ENCODE measurements around the gene INTU. TPM values are rescaled to one million over a fixed set of nuclear protein-coding genes. Genes with fewer than 3 reads are reported as not detected.

The INTU gene
- polyA plus RNA-seq, 1 donor from 2014 or later, result 0.11 TPM

- Mint-ChIP-seq H3K9me3 (peaks cover 0 to 1% (median 0%) of the 10 kb centered on the region in 3 donors), H3K27me3 (no peaks in the 10 kb centered on the region), H3K4me1 (no peaks in the 10 kb centered on the region), H3K4me3 (no peak overlapping the region), H3K36me3 (peaks cover 3% of the 10 kb centered on the region), H3K27ac (no peak overlapping the region)
These were observed 39.4 kb downstream of the INTU start for GRCh38 chr4:127672111-127672510.

DNA sequence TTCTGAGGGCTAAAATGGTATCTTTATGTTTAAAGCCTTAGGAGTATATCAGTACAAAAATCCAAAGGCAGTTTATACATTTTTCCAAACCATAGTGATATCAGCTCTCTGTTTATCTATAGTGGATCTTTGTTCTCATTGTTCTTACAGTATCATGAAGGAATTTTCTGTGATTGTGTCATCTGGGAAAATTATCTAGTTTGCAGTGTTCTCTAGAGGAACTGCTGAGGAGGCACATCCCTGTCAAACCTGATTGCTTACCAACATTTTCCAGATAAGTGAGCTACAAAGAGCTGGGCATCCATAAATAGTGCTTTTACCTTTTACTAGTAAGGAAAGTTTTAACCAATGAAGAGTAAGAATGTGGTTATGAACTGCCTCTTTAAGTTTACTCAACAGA lies 52.5 kb downstream of the INTU start:
- Mint-ChIP-seq H3K4me1 (no peaks in the 10 kb centered on the region), H3K4me3 (no peak overlapping the region), H3K9me3 (peaks cover 0 to 1% (median 0%) of the 10 kb centered on the region in 3 donors), H3K27me3 (no peaks in the 10 kb centered on the region), H3K36me3 (peaks cover 1% of the 10 kb centered on the region), H3K27ac (no peak overlapping the region)

GRCh38 chr4:127686658-127687057 lies 53.9 kb downstream of the INTU start:
- H3K27me3 Mint-ChIP-seq, result no peaks in the 10 kb centered on the region
- peaks cover 0 to 1% (median 0%) of the 10 kb centered on the region in 3 donors for H3K9me3 Mint-ChIP-seq
- H3K27ac Mint-ChIP-seq, result no peak overlapping the region
- H3K36me3 Mint-ChIP-seq, result peaks cover 1% of the 10 kb centered on the region
- H3K4me3 Mint-ChIP-seq, result no peak overlapping the region
- no peaks in the 10 kb centered on the region for H3K4me1 Mint-ChIP-seq

DNA sequence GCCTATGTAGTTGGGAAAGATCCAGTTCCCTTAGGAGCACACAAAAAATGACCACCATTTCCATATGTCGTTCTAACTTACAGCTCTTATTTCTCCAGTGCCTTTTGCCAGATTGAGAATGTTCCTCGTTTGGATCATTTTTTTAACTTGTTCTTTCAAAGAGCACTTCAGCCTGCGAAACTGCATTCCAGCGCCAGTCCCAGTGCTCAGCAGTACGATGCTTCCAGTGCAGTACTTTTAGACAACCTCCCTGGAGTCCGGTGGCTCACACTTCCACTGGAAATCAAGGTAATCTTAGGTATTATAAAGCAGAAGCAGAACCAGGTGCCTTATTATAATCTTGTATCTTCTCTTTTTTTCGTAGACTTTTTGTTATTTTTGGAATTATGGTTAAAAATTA lies 54.8 kb downstream of the INTU start:
- Mint-ChIP-seq H3K4me1 (no peaks in the 10 kb centered on the region), H3K27me3 (no peaks in the 10 kb centered on the region), H3K36me3 (peaks cover 1% of the 10 kb centered on the region), H3K9me3 (peaks cover 0 to 1% (median 0%) of the 10 kb centered on the region in 3 donors), H3K4me3 (no peak overlapping the region), H3K27ac (no peak overlapping the region)

- H3K27ac Mint-ChIP-seq, result no peak overlapping the region
- H3K4me1 Mint-ChIP-seq, result no peaks in the 10 kb centered on the region
- H3K27me3 Mint-ChIP-seq, result peaks cover 9% of the 10 kb centered on the region
These were observed 66.0 kb downstream of the INTU start for GRCh38 chr4:127698789-127699200.

DNA sequence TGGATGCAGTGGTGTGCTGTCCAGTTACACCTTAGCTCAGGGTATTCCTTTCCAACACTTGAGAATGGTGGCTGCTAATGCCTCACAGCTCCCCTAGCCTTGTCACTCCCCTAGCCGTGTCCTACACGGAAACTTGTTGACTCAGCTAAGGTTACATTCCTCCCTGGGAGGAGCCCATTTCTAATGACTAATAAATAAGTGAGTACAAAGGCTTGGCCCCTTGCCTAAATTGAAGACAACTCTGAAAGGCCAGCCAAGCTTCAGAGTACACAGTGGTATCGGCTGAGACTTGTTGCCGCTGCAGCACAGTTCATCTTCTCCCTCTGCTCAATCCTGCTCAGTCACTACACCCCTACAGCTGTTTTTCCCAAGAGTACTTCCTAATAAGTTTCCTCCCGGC lies 76.2 kb downstream of the INTU start:
- Mint-ChIP-seq H3K4me1 (no peaks in the 10 kb centered on the region), H3K9me3 (peaks cover 0 to 3% (median 0%) of the 10 kb centered on the region in 3 donors), H3K27ac (no peak overlapping the region), H3K36me3 (no peaks in the 10 kb centered on the region), H3K4me3 (no peak overlapping the region), H3K27me3 (peaks cover 6% of the 10 kb centered on the region)

More at GRCh38 chr4:127698789-127699200, 66.0 kb downstream of the INTU start:
- no peak overlapping the region for H3K4me3 Mint-ChIP-seq
- peaks cover 5 to 8% (median 6%) of the 10 kb centered on the region in 3 donors for H3K9me3 Mint-ChIP-seq
- no peaks in the 10 kb centered on the region for H3K36me3 Mint-ChIP-seq

DNA sequence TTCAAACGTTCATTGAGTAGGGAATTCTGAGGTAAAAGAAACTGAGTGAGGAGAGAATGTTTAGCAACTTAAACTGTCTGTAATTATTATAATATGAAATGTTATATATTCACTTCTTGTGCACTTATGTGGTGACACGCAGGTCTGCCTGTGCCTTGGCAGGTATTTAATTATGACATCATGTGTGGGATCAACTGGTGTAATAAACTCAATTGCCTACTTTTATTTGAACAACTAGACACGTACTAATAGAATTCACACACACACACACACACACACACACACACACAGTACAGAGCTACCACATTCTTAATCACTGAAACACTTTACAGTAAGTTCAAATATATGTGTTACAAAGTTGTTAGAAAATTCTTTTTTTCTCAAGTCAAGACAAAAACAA lies 76.7 kb downstream of the INTU start:
- peaks cover 6% of the 10 kb centered on the region for H3K27me3 Mint-ChIP-seq
- H3K4me1 Mint-ChIP-seq, result no peaks in the 10 kb centered on the region
- no peaks in the 10 kb centered on the region for H3K36me3 Mint-ChIP-seq
- peaks cover 0 to 3% (median 0%) of the 10 kb centered on the region in 3 donors for H3K9me3 Mint-ChIP-seq
- H3K4me3 Mint-ChIP-seq, result no peak overlapping the region
- no peak overlapping the region for H3K27ac Mint-ChIP-seq

- H3K4me1 Mint-ChIP-seq, result peaks cover 0 to 1% (median 0%) of the 10 kb centered on the region in 3 donors
- H3K27ac Mint-ChIP-seq, result no peak within 1 kb of the TSS
- no peak within 1 kb of the TSS for H3K4me3 Mint-ChIP-seq
- no peaks in the 10 kb centered on the region for H3K9me3 Mint-ChIP-seq
- H3K36me3 Mint-ChIP-seq, result no peaks in the 10 kb centered on the region
- H3K27me3 Mint-ChIP-seq, result peaks cover 1% of the 10 kb centered on the region
These were observed 97.6 kb downstream of the INTU start, which contains the start of gene SLC25A31 for GRCh38 chr4:127730142-127730913. TSS of gene SLC25A31 (plus strand) at chr4:127730400. CDS start at chr4:127730546, 146 bp downstream.

DNA sequence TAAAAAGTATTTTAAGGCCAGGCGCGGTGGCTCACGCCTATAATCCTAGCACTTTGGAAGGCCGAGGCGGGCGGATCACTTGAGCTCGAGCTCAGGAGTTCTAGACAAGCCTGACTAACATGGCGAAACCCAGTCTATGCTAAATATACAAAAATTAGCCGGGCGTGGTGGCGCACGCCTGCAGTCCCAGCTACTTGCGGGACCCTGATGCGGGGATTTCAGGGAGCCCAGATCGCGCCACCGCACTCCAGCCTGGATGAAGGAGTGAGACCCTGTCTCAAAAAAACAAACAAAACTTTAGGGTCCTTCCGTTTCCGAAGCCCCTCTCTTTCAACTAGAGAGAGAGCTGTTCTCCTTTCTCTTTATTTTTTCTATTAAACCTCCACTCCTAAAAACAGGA lies 98.6 kb downstream of the INTU start:
- Mint-ChIP-seq H3K27me3 (peaks cover 1% of the 10 kb centered on the region), H3K27ac (no peak overlapping the region), H3K9me3 (no peaks in the 10 kb centered on the region), H3K4me3 (no peak overlapping the region), H3K36me3 (no peaks in the 10 kb centered on the region), H3K4me1 (peaks cover 0 to 1% (median 0%) of the 10 kb centered on the region in 3 donors)

DNA sequence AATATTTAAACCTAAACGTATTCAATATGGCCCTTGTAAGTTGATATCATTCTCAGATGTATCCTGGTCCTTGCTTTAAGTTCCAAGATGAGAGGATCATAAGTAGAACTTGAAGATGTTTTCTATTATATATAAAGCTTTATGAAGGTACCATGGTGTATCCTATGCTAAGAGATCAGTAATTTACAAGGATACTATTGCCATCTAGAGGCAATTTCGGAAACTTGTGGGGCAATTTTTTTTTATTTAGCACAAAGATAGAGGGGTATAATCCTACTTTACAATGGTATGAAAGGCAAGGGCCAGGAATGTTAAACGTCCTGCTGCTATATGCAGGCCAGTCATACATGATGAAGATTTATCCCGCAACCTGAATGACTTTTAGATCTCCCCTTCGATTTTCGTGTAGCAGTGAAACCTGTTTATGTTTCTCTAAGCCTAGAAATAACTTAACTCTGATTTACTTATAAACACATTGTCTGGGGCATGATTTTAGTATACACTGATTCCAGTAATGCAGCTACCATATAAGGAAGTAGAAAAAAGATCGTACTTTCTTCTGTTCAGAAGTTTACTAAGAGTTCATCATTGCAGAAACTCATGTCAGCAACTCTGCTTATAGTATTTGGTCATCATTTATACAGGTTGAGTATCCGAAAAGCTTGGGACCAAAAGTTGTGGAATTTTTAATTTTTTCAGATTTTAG lies 100.0 kb downstream of the INTU start:
- Mint-ChIP-seq H3K4me3 (no peak overlapping the region), H3K27me3 (no peaks in the 10 kb centered on the region), H3K27ac (no peak overlapping the region), H3K36me3 (no peaks in the 10 kb centered on the region), H3K9me3 (no peaks in the 10 kb centered on the region), H3K4me1 (peaks cover 0 to 1% (median 0%) of the 10 kb centered on the region in 3 donors)

GRCh38 chr4:127734976-127735375 lies 102.2 kb downstream of the INTU start:
- Mint-ChIP-seq H3K9me3 (no peaks in the 10 kb centered on the region), H3K4me1 (peaks cover 0 to 1% (median 0%) of the 10 kb centered on the region in 3 donors), H3K27me3 (peaks cover 2% of the 10 kb centered on the region), H3K36me3 (no peaks in the 10 kb centered on the region), H3K27ac (no peak overlapping the region), H3K4me3 (no peak overlapping the region)

GRCh38 chr4:127737295-127737694 lies 104.5 kb downstream of the INTU start:
- peaks cover 2% of the 10 kb centered on the region for H3K27me3 Mint-ChIP-seq
- H3K4me3 Mint-ChIP-seq, result no peak overlapping the region
- H3K27ac Mint-ChIP-seq, result no peak overlapping the region
- H3K36me3 Mint-ChIP-seq, result no peaks in the 10 kb centered on the region
- peaks cover 3 to 8% (median 5%) of the 10 kb centered on the region in 3 donors for H3K9me3 Mint-ChIP-seq
- peaks cover 0 to 1% (median 0%) of the 10 kb centered on the region in 3 donors for H3K4me1 Mint-ChIP-seq

DNA sequence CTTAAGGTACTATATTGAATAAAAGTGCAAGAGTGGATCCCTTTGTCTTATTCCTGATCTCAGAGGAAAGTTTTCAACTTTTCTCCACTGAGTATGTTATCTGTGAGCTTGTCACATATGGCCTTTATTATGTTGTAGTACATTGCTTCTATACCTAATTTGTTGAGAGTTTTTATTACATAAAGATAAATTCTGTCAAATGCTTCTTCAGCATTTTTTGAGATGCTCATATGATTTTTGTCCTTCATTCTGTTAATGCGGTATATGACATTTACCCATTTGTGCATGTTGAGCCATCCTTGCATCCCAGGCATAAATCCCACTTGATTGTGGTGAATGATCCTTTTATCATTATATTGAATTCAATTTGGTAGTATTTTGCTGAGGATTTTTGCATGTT lies 108.5 kb downstream of the INTU start:
- Mint-ChIP-seq H3K27ac (no peak overlapping the region), H3K4me1 (no peaks in the 10 kb centered on the region), H3K36me3 (no peaks in the 10 kb centered on the region), H3K4me3 (no peak overlapping the region), H3K27me3 (peaks cover 2% of the 10 kb centered on the region), H3K9me3 (peaks cover 7 to 13% (median 8%) of the 10 kb centered on the region in 3 donors)

- H3K27ac Mint-ChIP-seq, result no peak overlapping the region
- no peaks in the 10 kb centered on the region for H3K4me1 Mint-ChIP-seq
- H3K27me3 Mint-ChIP-seq, result no peaks in the 10 kb centered on the region
- peaks cover 0 to 10% (median 2%) of the 10 kb centered on the region in 3 donors for H3K9me3 Mint-ChIP-seq
- H3K36me3 Mint-ChIP-seq, result no peaks in the 10 kb centered on the region
- H3K4me3 Mint-ChIP-seq, result no peak overlapping the region
These were observed 115.1 kb downstream of the INTU start for GRCh38 chr4:127747883-127748282.

DNA sequence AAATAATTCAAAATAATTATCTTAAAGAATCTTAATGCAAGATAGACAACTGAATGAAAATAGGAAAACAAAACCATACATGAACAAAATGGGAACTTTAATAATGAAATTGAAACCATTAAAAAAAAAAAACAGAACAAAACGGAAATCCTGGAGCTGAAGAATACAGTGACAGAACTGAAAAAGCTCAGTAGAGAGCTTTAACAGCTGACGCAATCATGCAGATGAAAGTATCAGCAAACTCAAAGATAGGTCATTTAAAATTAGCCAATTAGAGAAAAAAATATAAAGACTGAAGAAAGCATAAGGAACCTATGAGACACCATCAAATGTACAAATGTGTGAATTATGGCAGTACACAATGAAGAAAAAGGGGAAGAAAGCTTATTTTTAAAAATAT lies 116.2 kb downstream of the INTU start:
- Mint-ChIP-seq H3K4me3 (no peak overlapping the region), H3K9me3 (peaks cover 2 to 10% (median 7%) of the 10 kb centered on the region in 3 donors), H3K4me1 (no peaks in the 10 kb centered on the region), H3K27ac (no peak overlapping the region), H3K36me3 (no peaks in the 10 kb centered on the region), H3K27me3 (peaks cover 3% of the 10 kb centered on the region)
